Kidney (tissue), 14 donors: Measurements from ENCODE around the gene ESPNL. TPM values are rescaled to one million over a fixed set of nuclear protein-coding genes. Genes with fewer than 3 reads are reported as not detected.

Source experiments
- DNase-seq, 5 donors: peaks; one replicate each; pipeline ENCODE4 v3.0.0-alpha.2; 2013 to 2020
- FAIRE-seq: peaks from 2 replicates; lab custom pipeline; 2012; peaks lifted over from hg19 to GRCh38; lab: Jason Lieb, UNC
- H3K27ac ChIP-seq, 2 donors: one replicate each; pipeline ENCODE4 v1.7.0; 2013; ENCODE audit warnings: low read depth in 2 of 2, low read length in 2 of 2, inconsistent platforms in 1 of 2
- H3K27me3 ChIP-seq: one replicate; pipeline ENCODE4 v1.7.1; 2013; ENCODE audit warnings: low read length, inconsistent platforms; ENCODE audit not compliant: control insufficient read depth, insufficient read depth
- H3K36me3 ChIP-seq, 3 donors: one replicate each; pipeline versions ENCODE4 v1.7.0 to v1.7.1; 2013; ENCODE audit warnings: low read length in 3 of 3, control low read depth in 1 of 3, inconsistent platforms in 1 of 3; ENCODE audit not compliant: insufficient read depth in 3 of 3, control insufficient read depth in 2 of 3
- H3K4me1 ChIP-seq, 3 donors: one replicate each; pipeline versions ENCODE4 v1.7.0 to v1.7.1; 2013; ENCODE audit warnings: low read length in 3 of 3, inconsistent platforms in 1 of 3, low read depth in 1 of 3; ENCODE audit not compliant: control insufficient read depth in 2 of 3, insufficient read depth in 2 of 3
- H3K4me3 ChIP-seq, 3 donors: one replicate each; pipeline versions ENCODE4 v1.7.0 to v1.8.1; 2013; ENCODE audit warnings: low read length in 3 of 3, control low read depth in 1 of 3, inconsistent platforms in 1 of 3
- H3K9ac ChIP-seq, 3 donors: one replicate each; pipeline versions ENCODE4 v1.7.0 to v1.7.1; 2013; ENCODE audit warnings: low read length in 3 of 3, control low read depth in 1 of 3, inconsistent platforms in 1 of 3
- H3K9me3 ChIP-seq, 3 donors: one replicate each; pipeline versions ENCODE4 v1.7.0 to v1.7.1; 2013; ENCODE audit warnings: low read length in 3 of 3, control low read depth in 1 of 3, inconsistent platforms in 1 of 3; ENCODE audit not compliant: control insufficient read depth in 2 of 3, insufficient read depth in 1 of 3
- intact Hi-C: fragments of 100-400 bp; cut with DNase I; formaldehyde crosslinking; loops from one replicate; pipeline ENCODE4 v1.11.1; 2022
- polyA plus RNA-seq: library from polyadenylated mRNA; stranded (reverse); fragments of 350-450 nt; fragmentation: Illumina TruSeq; extraction: RNeasy Lipid Tissue Mini Kit (QIAGEN cat#74804); gene quantifications from one replicate; pipeline ENCODE4 v1.2.3, GENCODE V29; 2014; ENCODE audit warnings: low read depth, low replicate concordance; ENCODE audit not compliant: insufficient read depth
- total RNA-seq: library from RNA; stranded (reverse); fragmentation: NEBNext Ultra II Directional; extraction: Animal tissue kit (Norgen Biotek cat#: 25700); gene quantifications from one replicate; pipeline ENCODE4 v1.2.1, GENCODE V29; 2021
- TF ChIP-seq, protein P1 (sequence below): IDR thresholded peaks from 3 replicates; pipeline ENCODE4 v1.5.1; 2012; ENCODE audit warnings: mild to moderate bottlenecking, moderate library complexity, borderline replicate concordance; ENCODE audit not compliant: insufficient read depth; ENCODE audit errors: extremely low read depth
- donor health status: control.
- donor health status: control.
- donor health status: control.
- donor health status: control.
- donor health status: control.
- donor health status: DM: yes; HTN: yes; CAD: no.
- donor health status: Normal renal cell carcinoma (clear cell type).

Gene ESPNL
- total and polyA plus RNA-seq, 2 donors from 2014 or later, result 0.28 to 2.7 TPM

GRCh38 chr2:238099714-238100048, 459 bp upstream of the ESPNL start:
- no peak for FAIRE-seq
- H3K9ac ChIP-seq, result no peak overlapping the region
- peak in 1 of 5 donors; percentile 46 for DNase-seq
- H3K27ac ChIP-seq, result no peak overlapping the region
- peaks cover 0 to 2% (median 0%) of the 10 kb centered on the region in 3 donors for H3K36me3 ChIP-seq
- H3K4me1 ChIP-seq, result no peaks in the 10 kb centered on the region
- no peak overlapping the region for H3K4me3 ChIP-seq
- TF ChIP-seq, protein P1, sequence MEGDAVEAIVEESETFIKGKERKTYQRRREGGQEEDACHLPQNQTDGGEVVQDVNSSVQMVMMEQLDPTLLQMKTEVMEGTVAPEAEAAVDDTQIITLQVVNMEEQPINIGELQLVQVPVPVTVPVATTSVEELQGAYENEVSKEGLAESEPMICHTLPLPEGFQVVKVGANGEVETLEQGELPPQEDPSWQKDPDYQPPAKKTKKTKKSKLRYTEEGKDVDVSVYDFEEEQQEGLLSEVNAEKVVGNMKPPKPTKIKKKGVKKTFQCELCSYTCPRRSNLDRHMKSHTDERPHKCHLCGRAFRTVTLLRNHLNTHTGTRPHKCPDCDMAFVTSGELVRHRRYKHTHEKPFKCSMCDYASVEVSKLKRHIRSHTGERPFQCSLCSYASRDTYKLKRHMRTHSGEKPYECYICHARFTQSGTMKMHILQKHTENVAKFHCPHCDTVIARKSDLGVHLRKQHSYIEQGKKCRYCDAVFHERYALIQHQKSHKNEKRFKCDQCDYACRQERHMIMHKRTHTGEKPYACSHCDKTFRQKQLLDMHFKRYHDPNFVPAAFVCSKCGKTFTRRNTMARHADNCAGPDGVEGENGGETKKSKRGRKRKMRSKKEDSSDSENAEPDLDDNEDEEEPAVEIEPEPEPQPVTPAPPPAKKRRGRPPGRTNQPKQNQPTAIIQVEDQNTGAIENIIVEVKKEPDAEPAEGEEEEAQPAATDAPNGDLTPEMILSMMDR, result no peak
- no peaks in the 10 kb centered on the region for H3K9me3 ChIP-seq
- H3K27me3 ChIP-seq, result no peaks in the 10 kb centered on the region
- intact Hi-C loops, result no loop called here

GRCh38 chr2:238100821-238101771, 956 bp downstream of the ESPNL start:
- FAIRE-seq (no peak), DNase-seq (peak in 1 of 5 donors; percentile 66)
- TF ChIP-seq, protein P1, result no peak
- Histone ChIP-seq H3K27ac (no peak overlapping the region), H3K4me1 (no peaks in the 10 kb centered on the region), H3K36me3 (no peaks in the 10 kb centered on the region), H3K27me3 (no peaks in the 10 kb centered on the region), H3K4me3 (no peak overlapping the region), H3K9me3 (no peaks in the 10 kb centered on the region), H3K9ac (no peak overlapping the region)
- intact Hi-C loops, result no loop called here

DNA sequence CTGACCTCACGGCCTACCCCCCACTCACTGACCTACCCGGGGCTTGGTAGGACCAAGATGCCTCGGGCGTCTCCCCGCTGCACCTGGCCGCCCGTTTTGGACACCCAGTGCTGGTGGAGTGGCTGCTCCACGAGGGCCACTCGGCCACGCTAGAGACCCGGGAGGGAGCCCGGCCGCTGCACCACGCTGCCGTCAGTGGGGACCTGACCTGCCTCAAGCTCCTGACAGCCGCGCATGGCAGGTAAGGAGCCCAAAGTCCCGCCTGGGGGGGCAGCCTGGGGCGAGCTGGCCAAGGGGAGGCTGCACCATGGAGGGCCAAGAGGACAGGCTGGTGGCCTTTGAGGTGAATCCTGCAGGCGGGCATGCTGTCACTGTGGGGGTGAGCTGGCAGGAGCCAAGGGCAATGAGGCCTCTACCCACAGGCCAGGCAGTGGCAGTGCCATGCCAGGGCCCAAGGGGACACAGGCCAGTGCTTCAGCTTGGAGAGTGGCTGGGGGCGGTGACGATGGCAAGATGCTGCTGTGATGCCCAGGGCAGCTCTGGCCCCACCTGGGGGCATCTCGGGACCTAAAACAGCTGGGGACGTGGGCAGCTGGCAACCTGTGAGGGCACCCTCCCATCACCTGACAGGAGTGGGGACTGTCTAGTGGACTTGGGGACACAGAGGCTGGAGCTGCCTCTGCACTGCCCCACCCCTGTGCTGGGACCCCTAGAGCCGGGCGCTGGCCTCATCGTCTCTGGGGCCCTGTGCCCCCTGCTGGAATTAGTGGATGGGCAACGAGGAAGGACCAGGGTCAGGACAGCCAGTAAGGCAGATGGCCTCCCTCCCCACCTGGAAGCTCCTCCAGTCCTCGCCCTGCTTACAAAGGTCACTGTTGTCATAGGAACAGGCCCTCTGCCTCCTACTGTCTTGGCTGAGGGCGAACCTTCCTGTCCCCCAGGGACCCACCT, 2.0 kb downstream of the ESPNL start:
- TF ChIP-seq, protein P1, result no peak
- Histone ChIP-seq H3K27ac (no peak overlapping the region), H3K27me3 (no peaks in the 10 kb centered on the region), H3K4me1 (peaks cover 0 to 2% (median 0%) of the 10 kb centered on the region in 3 donors), H3K4me3 (no peak overlapping the region), H3K9ac (no peak overlapping the region), H3K9me3 (no peaks in the 10 kb centered on the region), H3K36me3 (no peaks in the 10 kb centered on the region)
- intact Hi-C loops, result no loop called here
- DNase-seq, result peak in 2 of 5 donors; percentile 45 to 67
- FAIRE-seq, result no peak
